Embryonic facial prominence (tissue), 1 donor: ENCODE measurements around the gene MRTO4.
"Not testable (repeated sequence)": the region's sequence is repeated elsewhere in the genome, so short reads cannot be mapped to it uniquely, and the experiment has no call there.

Source experiments
- DNase-seq: peaks from one replicate; pipeline ENCODE4 v3.0.0-alpha.2; 2016; ENCODE audit errors: extremely low spot score

Gene MRTO4

DNA sequence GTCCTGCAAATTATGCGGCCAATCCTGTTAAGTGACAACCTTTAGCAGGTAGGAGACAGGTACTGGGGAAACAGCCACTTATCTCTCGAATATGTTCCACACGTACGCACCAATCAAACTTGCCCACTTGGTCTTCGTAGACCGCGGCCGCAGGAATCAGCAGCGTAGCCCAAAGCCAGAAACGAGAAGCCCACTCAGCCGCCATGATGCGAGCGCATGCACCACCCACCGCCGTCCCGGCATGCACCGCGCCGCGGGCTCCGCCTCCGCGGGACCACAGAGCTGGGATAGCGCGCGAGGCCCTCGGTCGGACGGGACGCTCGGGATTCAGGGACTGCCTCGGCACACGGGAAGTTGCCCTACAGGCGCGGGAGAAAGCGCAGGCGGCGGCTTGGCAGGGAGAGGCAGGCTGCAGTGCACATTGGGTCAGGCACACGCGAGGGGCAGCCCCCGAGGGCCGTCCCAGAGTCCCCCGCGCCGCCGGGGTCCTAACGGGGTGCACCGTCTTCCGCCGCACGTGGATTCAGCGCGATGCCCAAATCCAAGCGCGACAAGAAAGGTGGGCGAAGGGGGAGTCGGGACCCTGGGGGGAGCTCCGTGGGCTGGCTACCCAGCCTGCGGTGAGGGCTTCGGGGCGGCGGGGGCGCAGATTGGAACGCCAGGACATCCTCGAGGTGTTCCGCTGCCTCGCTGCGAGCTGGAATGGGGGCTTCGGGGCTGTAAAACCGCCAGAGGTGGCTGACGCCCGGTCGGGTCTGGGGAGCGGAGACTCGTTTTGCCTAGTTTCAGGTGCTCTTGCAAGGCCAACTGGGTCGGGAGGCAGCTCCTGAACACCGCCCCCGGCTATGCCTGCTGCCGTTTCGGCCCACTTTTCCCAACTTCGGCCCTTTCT, at the start of gene MRTO4, which contains the start of gene EMC1:
TSS of gene MRTO4 (plus strand) at position 501 of the 892 bp plus-strand sequence. CDS start at position 532, 31 bp downstream.
TSS of gene EMC1 (minus strand) at position 220 of the 892 bp plus-strand sequence. CDS start at position 205, 15 bp downstream.
- peak; percentile 61 for DNase-seq

GRCh38 chr1:19202396-19202795, 49.2 kb upstream of the MRTO4 start:
- DNase-seq: no peak

GRCh38 chr1:19203440-19203839, 48.2 kb upstream of the MRTO4 start:
- DNase-seq: no peak

- DNase-seq: no peak
Observed at GRCh38 chr1:19204446-19205266, 46.9 kb upstream of the MRTO4 start.

GRCh38 chr1:19205403-19205802, 46.2 kb upstream of the MRTO4 start:
- DNase-seq: no peak

DNA sequence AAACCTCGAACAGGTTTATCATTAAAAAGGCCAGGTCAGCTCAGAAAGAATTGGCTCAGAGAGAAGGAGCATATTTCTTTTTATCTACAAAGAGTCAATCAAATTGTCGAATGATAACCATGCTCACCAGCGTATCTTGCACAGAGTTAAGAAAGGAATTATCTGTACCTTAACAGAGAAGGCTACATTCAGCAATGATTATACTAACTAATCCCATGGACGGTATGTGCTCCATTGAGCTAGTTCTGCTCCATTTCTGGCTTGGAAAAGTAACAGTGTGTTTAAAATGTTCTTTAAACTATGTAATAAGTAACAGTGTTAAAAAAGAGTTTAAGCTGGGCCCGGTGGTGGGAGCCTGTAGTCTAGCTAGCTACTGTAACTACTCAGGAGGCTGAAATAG, 45.8 kb upstream of the MRTO4 start:
- no peak for DNase-seq

GRCh38 chr1:19206947-19207346, 44.7 kb upstream of the MRTO4 start:
- no peak for DNase-seq

GRCh38 chr1:19208710-19209438, 42.7 kb upstream of the MRTO4 start:
- DNase-seq: no peak

DNA sequence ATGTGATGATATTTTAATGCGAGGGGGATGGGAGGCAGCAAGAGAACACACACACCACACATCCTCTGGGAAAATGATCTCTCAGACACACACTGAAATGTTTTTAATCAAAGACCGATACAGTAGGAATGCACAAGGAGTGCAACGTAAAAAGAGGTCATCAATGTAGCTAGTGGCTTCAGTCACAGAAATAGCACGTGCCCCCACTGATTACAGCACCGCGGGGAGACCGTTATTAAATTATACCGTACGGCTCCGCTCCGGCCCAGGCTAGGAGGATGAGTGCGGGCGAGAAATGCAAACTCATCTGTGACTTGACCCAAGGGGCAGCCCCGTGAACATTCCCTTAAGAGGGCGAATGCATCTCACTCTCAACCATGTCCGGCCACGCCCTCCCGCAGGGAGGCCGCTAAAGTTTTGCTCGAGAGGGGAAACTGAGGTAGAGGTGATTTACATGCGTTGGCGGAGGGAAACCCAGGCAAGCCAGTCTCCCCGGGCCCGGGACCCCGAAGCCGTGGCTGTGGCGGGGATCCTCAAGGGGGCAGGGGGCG, 42.1 kb upstream of the MRTO4 start:
- no peak for DNase-seq

DNA sequence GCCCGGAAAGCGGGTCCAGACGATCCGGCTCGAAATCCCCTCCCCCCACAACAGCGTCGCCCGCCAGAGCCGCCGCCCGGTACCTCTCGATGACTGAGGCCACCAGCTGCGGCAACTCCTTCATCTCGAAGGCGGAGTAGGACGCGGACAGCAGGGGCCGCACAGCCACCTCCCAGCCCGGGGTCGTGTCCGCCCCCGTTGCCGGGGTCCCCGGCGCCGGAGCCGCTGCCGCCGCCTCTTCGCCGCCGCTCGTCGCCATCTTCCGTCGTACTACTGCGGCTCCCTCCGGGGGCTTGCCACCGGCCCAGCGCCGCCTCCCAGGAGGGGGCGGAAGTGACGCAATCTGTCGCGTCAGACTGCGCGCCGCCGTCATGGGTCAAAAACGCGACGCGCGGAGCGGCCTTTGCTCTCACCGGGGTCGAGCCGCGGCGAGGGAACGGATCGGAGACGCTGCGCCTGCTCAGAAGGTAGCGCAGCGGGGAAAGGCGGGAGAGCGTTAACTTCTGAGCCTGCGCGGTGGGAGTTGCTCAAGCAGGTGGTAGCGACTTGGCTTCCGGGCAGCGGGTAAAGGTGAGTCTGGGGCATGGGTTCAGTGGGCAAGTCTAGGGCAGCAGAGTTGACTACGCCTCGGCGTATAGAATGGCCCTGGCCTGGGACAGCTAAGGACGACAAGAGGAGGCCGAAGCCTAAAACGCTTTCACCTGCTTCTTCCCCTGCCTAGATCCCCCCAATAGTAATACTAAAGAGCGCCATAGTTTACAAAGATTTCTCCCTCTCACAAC, 41.4 kb upstream of the MRTO4 start, which contains the start of gene UBR4:
TSS of gene UBR4 (minus strand) at position 277 of the 782 bp plus-strand sequence. CDS start at position 259, 18 bp downstream.
- peak; percentile 56 for DNase-seq

DNA sequence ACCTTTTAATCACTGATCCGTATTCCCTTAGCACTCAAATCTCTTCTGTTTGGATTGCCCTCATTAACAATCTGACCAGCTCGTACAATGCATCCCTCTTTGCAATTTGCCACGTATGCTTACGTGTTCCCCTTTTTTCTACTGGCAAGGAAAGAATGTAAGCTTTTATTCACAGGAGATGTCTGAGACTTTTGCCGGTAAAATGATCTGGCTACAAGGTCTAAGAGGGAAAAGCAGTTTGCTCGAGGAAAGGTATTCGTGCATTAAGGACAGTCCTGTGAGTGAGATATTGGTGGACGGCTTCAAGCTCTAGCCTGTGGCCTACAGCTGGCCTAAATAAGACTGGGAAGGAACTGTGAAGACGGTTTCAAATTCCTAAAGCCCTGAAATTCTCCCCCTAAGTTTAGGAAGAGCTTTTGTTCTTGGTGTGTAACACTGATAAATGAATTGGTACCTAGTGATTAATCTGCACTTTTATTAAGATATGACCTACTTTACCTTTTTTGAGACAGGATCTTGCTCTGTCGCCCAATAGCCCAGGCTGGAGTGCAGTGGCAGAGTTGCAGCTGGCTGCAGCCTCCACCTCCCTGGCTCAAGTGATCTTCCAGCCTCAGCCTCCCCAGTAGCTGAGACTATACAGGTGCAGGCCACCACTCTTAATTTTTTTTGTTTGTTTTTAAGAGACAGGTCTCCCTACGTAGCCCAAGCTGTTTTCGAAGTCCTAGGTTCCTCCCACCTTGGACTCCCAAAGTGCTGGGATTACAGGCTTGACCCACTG, 40.6 kb upstream of the MRTO4 start:
- no peak for DNase-seq

DNA sequence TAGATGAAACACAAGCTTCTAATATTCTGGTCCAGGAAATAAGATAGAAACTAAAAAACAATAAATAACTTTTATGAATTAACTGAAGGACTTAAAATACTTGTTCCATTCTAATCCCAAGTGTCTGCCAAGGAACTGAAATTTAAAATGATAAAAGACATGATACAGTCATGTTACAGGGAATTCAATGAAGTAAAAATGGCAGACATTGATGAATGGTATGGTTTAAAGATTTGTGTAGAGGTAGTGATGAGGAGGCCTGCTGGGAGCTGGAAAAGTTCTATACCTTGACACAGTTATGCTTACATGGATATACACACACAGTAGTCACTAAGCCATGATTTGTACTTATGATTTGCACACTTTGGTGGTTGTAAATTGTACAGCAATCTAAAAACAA, 39.4 kb upstream of the MRTO4 start:
- no peak for DNase-seq

DNA sequence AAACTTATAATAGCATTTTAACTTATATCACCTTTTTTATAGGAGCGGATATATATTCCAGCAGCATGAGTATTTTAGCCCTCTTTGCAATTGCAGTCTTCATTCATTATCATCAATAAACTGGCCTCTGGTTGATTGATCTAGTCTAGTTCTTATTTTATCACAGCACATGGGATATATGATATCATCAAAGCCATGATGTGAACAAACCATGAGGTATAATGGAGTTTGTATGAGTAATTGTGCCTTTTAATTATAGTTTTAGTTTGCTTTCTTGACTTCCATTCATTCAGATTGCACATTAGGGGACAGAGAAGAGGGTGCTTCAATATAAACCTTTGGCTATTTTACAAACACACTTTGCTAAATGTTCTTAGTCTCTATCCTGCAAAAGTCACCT, 38.0 kb upstream of the MRTO4 start:
- DNase-seq: no peak

DNA sequence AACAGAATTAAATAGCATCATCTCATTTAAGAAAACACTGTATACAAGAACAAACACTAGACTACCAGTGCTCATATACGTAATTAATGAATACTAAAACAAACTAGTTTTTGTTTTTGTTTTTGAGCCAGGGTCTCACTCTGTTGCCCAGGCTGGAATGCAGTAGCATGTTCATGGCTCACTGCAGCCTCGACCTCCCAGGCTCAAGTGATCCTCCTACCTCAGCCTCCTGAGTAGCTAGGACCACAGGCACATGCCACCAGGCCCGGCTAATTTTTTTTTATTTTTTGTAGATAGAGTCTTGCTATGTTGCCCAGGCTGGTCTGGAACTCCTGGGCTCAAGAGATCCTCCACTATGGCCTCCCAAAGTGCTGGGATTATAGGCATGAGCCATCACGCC, 35.0 kb upstream of the MRTO4 start:
- DNase-seq: not testable (repeated sequence)

DNA sequence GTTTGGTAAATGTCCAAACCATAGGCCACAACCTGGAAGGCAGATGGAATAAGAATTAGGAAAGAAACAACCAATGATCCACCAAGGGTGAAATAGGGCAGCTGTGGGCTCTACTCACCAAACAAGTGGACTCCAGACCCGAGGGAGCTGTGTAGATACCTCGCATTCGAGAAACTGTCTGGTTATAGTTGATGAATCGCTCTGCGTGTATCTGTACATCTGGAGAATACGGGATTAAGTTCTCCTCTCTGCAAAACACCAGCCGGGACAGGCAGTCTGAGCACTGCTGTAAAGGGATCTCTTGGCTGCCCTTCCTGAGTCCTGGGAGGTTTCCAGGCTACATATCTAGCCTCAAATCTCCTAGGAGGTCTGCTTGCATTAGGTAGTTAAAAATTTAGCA, 32.2 kb upstream of the MRTO4 start:
- no peak for DNase-seq

- DNase-seq: no peak
Observed at GRCh38 chr1:19220080-19220846, 31.3 kb upstream of the MRTO4 start.

GRCh38 chr1:19220991-19221390, 30.6 kb upstream of the MRTO4 start:
- DNase-seq: no peak

GRCh38 chr1:19222573-19222972, 29.0 kb upstream of the MRTO4 start:
- DNase-seq: no peak
